ENCODE measurements around the gene SREBF1. TPM values are rescaled to one million over a fixed set of nuclear protein-coding genes. Genes with fewer than 3 reads are reported as not detected.

SREBF1 gene
- total and polyA plus RNA-seq, 4 experiments from 2014 or later, result 5.0 to 15.5 (median 10.8) TPM

GRCh38 chr17:17857496-17857895 lies 20.7 kb upstream of the SREBF1 start:
- Histone ChIP-seq H3K36me3 (ENCODE audit: insufficient read depth, low read length) (no peaks in the 10 kb centered on the region), H3K4me3 (ENCODE audit: low read length in 2 of 2) (no peak overlapping the region), H3K4me1 (ENCODE audit: insufficient read depth, low read length) (peaks cover 11% of the 10 kb centered on the region), H3K27me3 (ENCODE audit: insufficient read depth, low read length) (no peaks in the 10 kb centered on the region), H3K9me3 (ENCODE audit: control insufficient read depth in 1 of 2, low read length in 2 of 2) (no peaks in the 10 kb centered on the region), H3K27ac (ENCODE audit: low read depth, low read length) (no peak overlapping the region)
- POLR2A ChIA-PET (ENCODE audit: partially characterized antibody), result interaction anchor here (1.6 kb wide), 1 partner anchor 21 kb away, joined by 4 read pairs; no protein-coding TSS in a partner anchor
- CTCF ChIA-PET (ENCODE audit: partially characterized antibody), result interaction anchor here (1.3 to 17.6 kb wide), 2 partner anchors 9 to 46 kb away, joined by 3 to 234 read pairs; no protein-coding TSS in a partner anchor
- no peak for DNase-seq
- Mint-ChIP-seq H3K4me3 (no peak overlapping the region), H3K9me3 (peaks cover 0 to 2% (median 0%) of the 10 kb centered on the region in 8 donors), H3K36me3 (peaks cover 0 to 2% of the 10 kb centered on the region in 2 donors), H3K4me1 (peaks cover 6 to 23% (median 12%) of the 10 kb centered on the region in 4 donors), H3K27ac (peak overlapping the region in 2 of 7 donors; percentile 42 to 76), H3K27me3 (no peaks in the 10 kb centered on the region)
- intact Hi-C loops (cut with micrococcal nuclease), result no loop called here

- no peak overlapping the region for H3K27ac ChIP-seq (ENCODE audit: low read depth, low read length)
- no peaks in the 10 kb centered on the region for H3K9me3 ChIP-seq (ENCODE audit: control insufficient read depth in 1 of 2, low read length in 2 of 2)
- peak overlapping the region in 1 of 7 donors; percentile 42 for H3K27ac Mint-ChIP-seq
- H3K27me3 ChIP-seq (ENCODE audit: insufficient read depth, low read length), result no peaks in the 10 kb centered on the region
- intact Hi-C loops (cut with micrococcal nuclease), result no loop called here
- ChIA-PET CTCF (ENCODE audit: partially characterized antibody) (interaction anchor here (17.6 kb wide), 1 partner anchor 45 kb away, joined by 234 read pairs; no protein-coding TSS in a partner anchor), POLR2A (ENCODE audit: partially characterized antibody) (interaction anchor here (1.1 kb wide), 1 partner anchor 20 kb away, joined by 3 read pairs; the partner anchor contains the start of gene SREBF1)
- no peak for DNase-seq
- H3K9me3 Mint-ChIP-seq, result peaks cover 0 to 2% (median 0%) of the 10 kb centered on the region in 8 donors
- H3K36me3 Mint-ChIP-seq, result peaks cover 0 to 2% of the 10 kb centered on the region in 2 donors
- H3K36me3 ChIP-seq (ENCODE audit: insufficient read depth, low read length), result no peaks in the 10 kb centered on the region
- H3K4me3 ChIP-seq (ENCODE audit: low read length in 2 of 2), result no peak overlapping the region
- peaks cover 20% of the 10 kb centered on the region for H3K4me1 ChIP-seq (ENCODE audit: insufficient read depth, low read length)
- no peak overlapping the region for H3K4me3 Mint-ChIP-seq
- H3K4me1 Mint-ChIP-seq, result peaks cover 4 to 26% (median 14%) of the 10 kb centered on the region in 4 donors
- no peaks in the 10 kb centered on the region for H3K27me3 Mint-ChIP-seq
Measured at GRCh38 chr17:17856386-17856785, 19.6 kb upstream of the SREBF1 start.

- peaks cover 0 to 2% (median 0%) of the 10 kb centered on the region in 8 donors for H3K9me3 Mint-ChIP-seq
- intact Hi-C loops (cut with micrococcal nuclease), result no loop called here
- no peak overlapping the region for H3K4me3 Mint-ChIP-seq
- ChIA-PET POLR2A (ENCODE audit: partially characterized antibody) (interaction anchor here (1.1 to 1.5 kb wide), 2 partner anchors 20 to 117 kb away, joined by 3 read pairs; partner anchors contain the start of genes DRC3, SREBF1 and TOM1L2), CTCF (ENCODE audit: partially characterized antibody) (interaction anchor here (0.7 to 17.6 kb wide), 2 partner anchors 10 to 45 kb away, joined by 3 to 234 read pairs; no protein-coding TSS in a partner anchor)
- H3K9me3 ChIP-seq (ENCODE audit: control insufficient read depth in 1 of 2, low read length in 2 of 2), result no peaks in the 10 kb centered on the region
- H3K4me1 ChIP-seq (ENCODE audit: insufficient read depth, low read length), result peaks cover 25% of the 10 kb centered on the region
- H3K4me1 Mint-ChIP-seq, result peaks cover 3 to 30% (median 18%) of the 10 kb centered on the region in 4 donors
- no peaks in the 10 kb centered on the region for H3K36me3 ChIP-seq (ENCODE audit: insufficient read depth, low read length)
- no peak overlapping the region for H3K27ac ChIP-seq (ENCODE audit: low read depth, low read length)
- DNase-seq, result no peak
- no peaks in the 10 kb centered on the region for H3K27me3 Mint-ChIP-seq
- H3K4me3 ChIP-seq (ENCODE audit: low read length in 2 of 2), result no peak overlapping the region
- no peaks in the 10 kb centered on the region for H3K27me3 ChIP-seq (ENCODE audit: insufficient read depth, low read length)
- H3K27ac Mint-ChIP-seq, result peak overlapping the region in 2 of 7 donors; percentile 29 to 35
- peaks cover 0 to 2% of the 10 kb centered on the region in 2 donors for H3K36me3 Mint-ChIP-seq
Measured at GRCh38 chr17:17855976-17856375, 19.2 kb upstream of the SREBF1 start.

- Histone ChIP-seq H3K27ac (ENCODE audit: low read depth, low read length) (no peak overlapping the region), H3K4me1 (ENCODE audit: insufficient read depth, low read length) (peaks cover 37% of the 10 kb centered on the region), H3K4me3 (ENCODE audit: low read length in 2 of 2) (no peak overlapping the region), H3K27me3 (ENCODE audit: insufficient read depth, low read length) (no peaks in the 10 kb centered on the region), H3K36me3 (ENCODE audit: insufficient read depth, low read length) (no peaks in the 10 kb centered on the region), H3K9me3 (ENCODE audit: control insufficient read depth in 1 of 2, low read length in 2 of 2) (no peaks in the 10 kb centered on the region)
- no peak for DNase-seq
- H3K27me3 Mint-ChIP-seq, result no peaks in the 10 kb centered on the region
- H3K27ac Mint-ChIP-seq, result peak overlapping the region in 6 of 7 donors; percentile 12 to 75 (median 26)
- POLR2A ChIA-PET (ENCODE audit: partially characterized antibody), result interaction anchor here (0.7 to 1.3 kb wide), 3 partner anchors 13 to 174 kb away, joined by 3 read pairs; no protein-coding TSS in a partner anchor
- H3K4me1 Mint-ChIP-seq, result peaks cover 19 to 40% (median 36%) of the 10 kb centered on the region in 4 donors
- H3K36me3 Mint-ChIP-seq, result peaks cover 0 to 2% of the 10 kb centered on the region in 2 donors
- no peak overlapping the region for H3K4me3 Mint-ChIP-seq
- peaks cover 0 to 2% (median 0%) of the 10 kb centered on the region in 8 donors for H3K9me3 Mint-ChIP-seq
- intact Hi-C loops (cut with micrococcal nuclease), result no loop called here
- CTCF ChIA-PET (ENCODE audit: partially characterized antibody), result interaction anchor here (0.9 to 17.6 kb wide), 5 partner anchors 8 to 174 kb away, joined by 3 to 234 read pairs (median 3); no protein-coding TSS in a partner anchor
Measured at GRCh38 chr17:17853811-17854447, 17.1 kb upstream of the SREBF1 start.

GRCh38 chr17:17852930-17853329 lies 16.1 kb upstream of the SREBF1 start:
- peaks cover 0 to 2% of the 10 kb centered on the region in 2 donors for H3K36me3 Mint-ChIP-seq
- H3K4me1 ChIP-seq (ENCODE audit: insufficient read depth, low read length), result peaks cover 47% of the 10 kb centered on the region
- H3K36me3 ChIP-seq (ENCODE audit: insufficient read depth, low read length), result no peaks in the 10 kb centered on the region
- ChIA-PET POLR2A (ENCODE audit: partially characterized antibody) (no interaction called here), CTCF (ENCODE audit: partially characterized antibody) (interaction anchor here (1.1 to 17.6 kb wide), 2 partner anchors 17 to 42 kb away, joined by 3 to 234 read pairs; no protein-coding TSS in a partner anchor)
- intact Hi-C loops (cut with micrococcal nuclease), result no loop called here
- H3K4me1 Mint-ChIP-seq, result peaks cover 25 to 50% (median 44%) of the 10 kb centered on the region in 4 donors
- no peak overlapping the region for H3K4me3 Mint-ChIP-seq
- H3K27me3 ChIP-seq (ENCODE audit: insufficient read depth, low read length), result no peaks in the 10 kb centered on the region
- H3K27me3 Mint-ChIP-seq, result no peaks in the 10 kb centered on the region
- DNase-seq, result no peak
- peaks cover 0 to 2% (median 0%) of the 10 kb centered on the region in 8 donors for H3K9me3 Mint-ChIP-seq
- peak overlapping the region in 4 of 7 donors; percentile 18 to 72 (median 34) for H3K27ac Mint-ChIP-seq
- H3K27ac ChIP-seq (ENCODE audit: low read depth, low read length), result no peak overlapping the region
- H3K4me3 ChIP-seq (ENCODE audit: low read length in 2 of 2), result no peak overlapping the region
- H3K9me3 ChIP-seq (ENCODE audit: control insufficient read depth in 1 of 2, low read length in 2 of 2), result no peaks in the 10 kb centered on the region

- peak overlapping the region in 1 of 8 donors; percentile 31 for H3K4me3 Mint-ChIP-seq
- Histone ChIP-seq H3K4me1 (ENCODE audit: insufficient read depth, low read length) (peaks cover 54% of the 10 kb centered on the region), H3K9me3 (ENCODE audit: control insufficient read depth in 1 of 2, low read length in 2 of 2) (no peaks in the 10 kb centered on the region), H3K27ac (ENCODE audit: low read depth, low read length) (peak overlapping the region; percentile 73), H3K4me3 (ENCODE audit: low read length in 2 of 2) (no peak overlapping the region), H3K36me3 (ENCODE audit: insufficient read depth, low read length) (no peaks in the 10 kb centered on the region), H3K27me3 (ENCODE audit: insufficient read depth, low read length) (no peaks in the 10 kb centered on the region)
- no peak for DNase-seq
- H3K36me3 Mint-ChIP-seq, result peaks cover 0 to 2% of the 10 kb centered on the region in 2 donors
- ChIA-PET CTCF (ENCODE audit: partially characterized antibody) (interaction anchor here (4.6 to 17.6 kb wide), 2 partner anchors 10 to 40 kb away, joined by 30 to 234 read pairs; no protein-coding TSS in a partner anchor), POLR2A (ENCODE audit: partially characterized antibody) (interaction anchor here (0.5 to 5.3 kb wide), 3 partner anchors 11 to 17 kb away, joined by 3 to 59 read pairs (median 3); partner anchors contain the start of gene SREBF1)
- no peaks in the 10 kb centered on the region for H3K27me3 Mint-ChIP-seq
- peaks cover 25 to 66% (median 52%) of the 10 kb centered on the region in 4 donors for H3K4me1 Mint-ChIP-seq
- H3K27ac Mint-ChIP-seq, result peak overlapping the region; percentile 83 to 97 (median 94)
- H3K9me3 Mint-ChIP-seq, result no peaks in the 10 kb centered on the region
- intact Hi-C loops (cut with micrococcal nuclease), result loop anchor here (2.0 kb wide), 1 partner anchor 15 kb away; the partner anchor contains the start of gene SREBF1
Measured at GRCh38 chr17:17851103-17852002, 14.6 kb upstream of the SREBF1 start.
